ENCODE measurements around the gene NLRP5.
"Not testable (repeated sequence)": the region's sequence is repeated elsewhere in the genome, so short reads cannot be mapped to it uniquely, and the experiment has no call there.

The NLRP5 gene

DNA sequence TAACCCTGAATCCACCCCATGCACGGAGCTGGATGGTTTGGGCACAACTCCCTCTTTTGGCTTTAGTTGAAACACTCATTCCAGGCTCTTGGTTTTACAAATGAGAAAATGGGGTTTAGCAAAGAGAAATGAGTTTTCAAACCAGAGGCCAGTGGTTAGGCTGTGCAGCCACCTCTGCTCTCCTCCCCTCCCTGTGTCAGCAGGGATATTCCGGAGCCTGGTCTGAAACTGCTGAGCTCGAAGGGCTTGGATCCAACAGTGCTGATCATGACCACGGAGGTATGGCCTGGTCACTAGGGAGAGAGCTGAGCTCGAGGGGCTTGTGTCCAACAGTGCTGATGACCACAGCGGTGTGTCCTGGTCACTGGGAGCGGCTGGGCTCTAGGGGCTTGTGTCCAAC lies 93.0 kb downstream of the NLRP5 start:
- no peak for DNase-seq

DNA sequence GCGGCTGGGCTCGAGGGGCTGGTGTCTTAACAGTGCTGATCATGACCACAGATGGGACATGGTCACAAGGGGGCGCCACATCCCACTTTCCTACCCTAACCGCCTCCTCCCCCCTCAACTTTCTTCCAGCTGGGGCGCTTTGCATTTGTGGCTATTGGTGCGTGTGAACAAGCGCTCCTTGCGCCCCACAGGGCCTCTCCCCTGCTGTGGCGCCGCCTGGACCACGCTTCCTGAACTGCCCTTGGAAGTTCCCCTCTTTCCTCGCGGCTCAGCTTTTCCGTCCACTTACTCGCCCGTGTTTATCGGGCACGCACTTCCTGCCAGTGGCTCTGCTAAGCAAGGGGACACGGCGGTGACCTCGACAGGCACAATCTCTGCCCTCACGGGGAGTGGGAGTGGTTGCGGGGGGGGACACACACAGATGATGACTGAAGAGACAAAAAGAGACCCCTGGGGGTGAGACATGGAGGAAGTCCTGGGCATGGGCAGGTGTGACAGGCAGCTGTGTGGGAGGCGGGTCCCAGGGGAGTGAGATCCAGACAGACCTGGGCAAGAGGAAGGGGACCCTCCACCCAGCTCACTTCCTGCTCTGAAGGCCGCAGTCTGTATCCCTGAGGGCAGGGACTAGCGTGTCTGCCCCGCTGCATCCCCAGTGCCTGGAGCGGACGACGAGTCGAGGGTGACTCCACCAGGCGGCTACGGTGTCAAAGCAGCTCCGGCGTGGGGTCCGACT lies 94.3 kb downstream of the NLRP5 start:
- peak; percentile 71 for DNase-seq

DNA sequence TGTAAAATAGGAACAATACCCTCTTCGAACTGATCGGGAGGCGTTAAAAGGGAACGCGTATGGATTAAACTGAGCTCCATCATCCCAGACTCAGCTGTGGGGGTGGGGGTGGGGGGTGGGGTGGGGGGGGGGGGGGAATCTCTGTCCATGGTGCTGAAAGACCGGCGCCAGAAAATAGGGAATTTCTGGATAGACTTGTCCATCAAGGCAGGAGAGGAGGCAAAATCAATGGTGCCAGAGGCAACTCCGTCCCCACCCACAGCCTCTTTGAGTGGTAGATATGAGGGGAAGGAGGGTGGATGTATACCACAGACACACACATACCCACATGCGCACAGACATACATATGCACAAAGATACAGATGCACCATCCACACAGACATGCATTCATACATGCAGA lies 97.1 kb downstream of the NLRP5 start:
- DNase-seq, result no peak

DNA sequence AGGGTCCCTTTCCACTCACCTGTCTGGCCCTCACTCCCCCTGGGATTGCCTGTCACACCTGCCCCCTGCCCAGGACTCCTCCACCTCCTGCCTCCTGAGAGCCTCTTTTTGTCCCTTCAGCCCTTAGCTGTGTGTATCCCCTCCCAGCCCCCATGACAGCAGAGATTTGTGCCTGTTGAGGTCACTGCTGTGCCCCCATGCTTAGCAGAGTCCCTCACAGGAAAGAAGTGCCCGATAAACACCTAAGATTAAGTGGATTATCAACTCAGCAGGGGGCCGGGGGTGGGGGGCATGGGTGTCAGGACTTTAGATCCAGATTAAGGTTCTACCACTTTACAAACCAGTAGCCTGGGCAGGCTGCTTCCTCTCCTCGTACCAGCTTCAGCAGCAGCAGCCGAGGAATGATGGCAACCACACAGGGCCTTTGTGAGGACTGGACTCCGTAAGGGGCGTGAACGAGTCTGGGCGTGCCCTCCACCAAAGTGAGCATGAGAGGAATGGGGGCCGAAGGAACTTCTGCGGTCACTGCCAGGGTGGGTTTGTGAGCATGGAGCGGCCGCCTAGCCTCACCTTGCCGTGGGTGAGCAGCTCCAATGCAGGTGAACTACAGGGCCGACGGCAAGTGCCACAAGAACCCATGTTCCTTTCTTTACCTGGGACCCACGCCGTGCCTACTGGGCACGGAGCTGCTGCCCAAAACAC lies 98.4 kb downstream of the NLRP5 start:
- no peak for DNase-seq

DNA sequence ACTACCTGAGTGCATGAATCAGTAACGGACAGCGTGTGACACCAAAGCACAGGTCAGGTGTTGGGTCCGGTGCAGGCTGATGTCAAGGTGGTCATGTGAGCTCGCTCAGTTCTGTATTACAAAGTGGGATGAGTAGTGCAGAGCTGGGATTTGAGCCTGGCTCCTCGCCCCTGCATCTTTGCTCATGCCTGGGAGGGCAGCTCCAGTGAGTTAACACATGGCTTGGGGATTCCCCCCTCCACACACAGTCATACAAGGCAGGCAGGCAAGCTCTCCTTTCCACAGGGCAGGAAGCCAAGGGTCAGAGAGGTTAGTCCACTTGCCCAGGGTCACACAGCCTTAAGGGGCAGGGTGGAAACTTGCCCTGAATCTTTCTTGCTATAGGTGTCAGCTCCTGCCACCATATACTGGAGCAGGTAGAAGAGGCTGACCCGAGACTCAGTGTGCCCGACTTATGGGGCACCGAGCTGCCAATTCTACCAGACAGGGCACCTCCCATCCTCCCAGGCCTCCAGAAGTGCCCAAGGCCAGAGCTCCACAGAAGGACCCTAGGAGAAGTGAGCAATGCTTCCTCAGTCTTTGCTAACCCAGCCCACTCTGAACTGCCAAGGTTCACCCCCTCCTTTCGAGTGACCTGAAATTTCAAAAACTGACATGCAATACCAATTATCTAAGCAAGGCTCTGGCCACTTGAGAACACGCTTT lies 99.1 kb downstream of the NLRP5 start:
- no peak for DNase-seq

DNA sequence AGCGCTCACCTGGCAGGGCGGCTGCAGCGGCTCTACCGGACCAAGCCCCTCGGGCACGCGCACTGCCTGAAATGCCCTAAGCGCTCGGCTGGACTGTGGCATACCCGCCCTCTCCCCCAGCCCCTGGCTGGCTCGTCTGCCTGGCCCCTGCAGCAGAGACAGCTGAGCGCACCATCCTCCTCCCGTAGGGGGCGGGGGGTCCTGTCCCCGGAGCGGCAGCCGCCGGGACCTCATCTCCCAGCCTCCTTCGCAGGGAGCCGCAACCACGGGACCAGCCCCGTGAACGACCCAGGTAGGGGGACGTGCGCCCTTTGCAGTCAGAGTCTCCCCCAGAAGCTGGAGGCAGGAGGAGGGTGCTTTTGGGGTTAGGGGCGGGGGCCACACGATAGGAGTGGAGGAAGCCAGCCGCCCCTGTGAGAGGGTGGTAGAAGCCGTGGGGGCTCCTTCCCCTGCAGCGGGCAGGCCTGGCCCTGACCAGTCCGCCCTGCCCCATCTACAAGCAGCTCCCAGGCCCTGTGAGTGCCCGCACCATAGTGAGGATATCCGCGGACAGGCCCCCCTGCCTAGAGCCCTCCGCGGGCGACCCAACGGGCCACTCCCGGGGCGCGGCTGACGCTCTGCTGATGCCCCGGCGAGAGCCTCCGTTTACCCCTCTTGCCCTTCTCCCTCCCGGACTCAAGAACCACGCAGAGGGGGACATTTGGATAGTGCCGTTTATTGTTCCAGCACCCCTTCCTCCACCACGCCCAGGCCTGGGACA lies 100.3 kb downstream of the NLRP5 start:
- no peak for DNase-seq

DNA sequence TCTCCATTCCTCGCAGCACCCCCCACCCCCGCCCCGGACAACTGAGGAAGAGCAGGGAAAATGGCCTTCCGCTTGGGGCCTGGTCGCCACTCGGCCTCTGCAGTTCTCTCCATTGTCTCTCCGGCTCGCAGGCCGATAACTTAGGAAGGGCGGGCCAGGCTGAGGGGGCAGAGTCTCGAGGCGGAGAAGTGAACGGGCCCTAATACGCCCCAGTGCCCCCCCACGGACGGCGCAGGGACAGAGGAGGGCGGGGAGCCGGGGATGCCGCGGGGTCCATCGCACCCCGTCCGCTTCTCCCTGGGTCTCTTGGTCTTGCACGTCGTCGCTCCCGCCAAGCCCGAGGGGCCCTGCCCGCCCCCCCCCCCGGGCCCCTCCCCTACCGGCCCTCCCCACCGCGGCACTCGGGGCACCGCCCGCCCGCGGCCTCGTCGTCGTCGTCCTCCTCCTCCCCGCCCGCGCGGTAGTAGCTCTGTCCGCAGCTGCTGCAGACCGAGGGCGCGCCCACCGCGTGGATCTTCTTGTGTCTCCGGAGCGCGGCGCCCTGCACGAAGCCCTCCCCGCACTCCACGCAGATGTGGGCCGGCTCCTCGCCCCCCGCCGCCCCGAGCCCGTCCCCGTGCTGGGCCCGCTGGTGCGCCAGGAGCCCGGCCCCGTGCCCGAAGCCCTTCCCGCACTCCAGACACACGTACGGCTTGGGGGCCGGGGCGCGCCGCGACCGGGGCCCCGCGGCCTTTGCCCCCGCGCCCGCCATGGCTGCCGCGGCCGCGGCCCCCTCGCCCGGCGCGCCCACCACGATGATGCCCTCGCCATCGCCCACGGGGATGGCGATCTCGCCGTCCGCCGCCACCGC lies 101.3 kb downstream of the NLRP5 start:
- DNase-seq, result no peak

DNA sequence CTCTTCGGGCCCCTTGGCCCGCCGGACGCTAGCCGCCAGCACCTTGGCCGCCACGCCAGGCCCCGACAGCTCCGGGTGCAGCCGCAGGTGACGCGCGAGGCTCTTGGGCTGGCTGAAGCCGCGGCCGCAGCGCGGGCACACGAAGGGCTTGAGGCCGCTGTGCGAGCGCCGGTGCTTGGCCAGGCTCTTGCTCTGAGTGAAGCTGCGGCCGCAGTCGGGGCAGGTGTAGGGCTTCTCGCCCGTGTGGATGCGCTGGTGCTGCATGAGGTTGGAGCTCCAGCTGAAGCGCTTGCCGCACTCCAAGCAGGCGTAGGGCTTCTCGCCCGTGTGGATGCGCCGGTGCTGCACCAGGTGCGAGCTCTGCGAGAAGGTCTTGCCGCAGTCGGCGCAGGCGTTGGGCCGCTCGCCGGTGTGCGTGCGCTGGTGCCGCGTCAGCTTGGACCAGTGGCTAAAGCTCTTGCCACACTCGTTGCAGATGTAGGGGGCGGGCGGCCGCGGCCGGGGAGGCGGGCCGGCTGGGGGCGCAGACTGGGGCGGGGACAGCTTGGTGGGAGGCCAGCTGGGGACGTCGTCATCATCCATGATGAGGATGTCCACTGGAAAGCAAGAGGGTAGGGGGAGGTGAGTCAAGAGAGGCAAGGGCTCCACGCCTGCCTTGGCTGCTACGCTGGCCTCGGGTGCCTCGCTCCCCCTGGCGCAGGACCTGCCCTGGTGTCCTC lies 102.1 kb downstream of the NLRP5 start:
- no peak for DNase-seq

DNA sequence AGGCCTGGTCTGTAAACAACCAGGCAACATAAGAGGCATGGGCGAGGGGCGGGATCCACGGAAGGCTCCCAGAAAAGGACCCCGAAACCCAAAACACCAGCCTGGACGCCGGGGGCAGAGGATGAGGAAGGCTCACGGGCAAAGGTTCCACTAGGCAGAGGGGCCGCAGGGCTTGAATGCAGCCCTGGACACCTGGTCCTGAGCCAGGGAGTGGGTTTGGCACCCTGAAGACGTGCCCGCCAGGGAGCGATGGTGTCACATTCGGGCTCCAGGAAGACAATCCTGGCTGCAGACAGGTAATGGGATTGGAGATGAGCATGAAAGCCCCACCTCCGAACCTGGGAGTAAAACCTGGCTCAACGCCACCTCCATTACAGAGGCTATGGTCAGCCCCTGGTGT lies 102.8 kb downstream of the NLRP5 start:
- DNase-seq, result no peak

DNA sequence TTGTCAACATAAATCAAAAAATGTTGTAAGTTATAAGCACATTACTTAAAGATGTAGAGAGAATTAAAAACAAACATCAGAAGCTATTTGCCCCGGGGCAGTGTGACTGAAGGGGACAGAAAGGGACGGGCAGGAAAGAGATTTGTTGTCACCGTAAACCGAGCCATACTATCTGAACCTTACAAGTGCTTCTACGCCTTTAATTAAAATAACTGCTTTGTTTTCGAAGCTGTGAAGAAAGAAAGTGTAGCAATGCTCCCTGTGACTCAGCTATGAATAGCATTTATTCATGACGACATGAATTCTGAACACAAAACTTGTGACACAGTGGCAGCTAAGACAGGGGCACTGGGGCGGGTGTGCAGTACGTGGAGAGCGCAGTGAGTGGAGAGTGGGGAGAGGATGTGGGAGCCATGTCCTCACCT lies 104.5 kb downstream of the NLRP5 start:
- DNase-seq, result peak; percentile 19

DNA sequence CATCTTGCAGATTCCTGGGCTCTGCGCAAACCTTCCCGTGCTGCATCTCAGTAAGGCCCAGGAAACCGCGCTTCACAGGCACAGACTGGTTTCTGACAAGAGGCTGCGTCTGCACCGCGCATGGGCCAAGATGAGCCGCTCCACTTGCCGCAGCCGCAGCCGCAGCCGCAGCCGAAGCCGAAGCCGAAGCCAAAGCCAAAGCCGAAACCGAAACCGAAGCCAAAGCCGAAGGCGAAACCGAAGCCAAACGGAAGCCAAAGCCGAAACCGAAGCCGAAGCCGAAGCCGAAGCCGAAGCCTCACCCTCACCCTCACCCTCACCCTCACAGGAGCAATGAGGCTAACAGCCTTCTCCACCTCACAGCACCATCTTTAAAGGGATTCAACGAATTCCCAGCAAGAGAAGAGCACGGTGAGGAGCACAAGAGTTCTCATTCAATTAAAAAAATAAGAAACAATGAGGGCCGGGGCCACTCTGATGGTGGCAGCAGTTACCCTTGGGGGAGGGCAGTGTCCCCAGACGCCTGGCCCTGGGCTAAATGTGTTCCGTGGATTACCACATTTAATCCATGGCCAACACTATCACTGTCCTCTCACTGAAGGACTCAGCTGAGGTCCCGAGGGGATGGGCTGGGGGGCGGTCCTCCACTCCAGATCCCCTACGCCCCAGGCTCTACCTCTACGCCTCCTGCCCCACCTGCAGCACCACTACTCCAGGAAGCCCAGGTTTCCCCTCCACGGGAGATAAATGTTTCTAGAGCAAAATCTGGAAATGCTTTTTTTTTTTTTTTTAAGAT lies 105.4 kb downstream of the NLRP5 start:
- no peak for DNase-seq

DNA sequence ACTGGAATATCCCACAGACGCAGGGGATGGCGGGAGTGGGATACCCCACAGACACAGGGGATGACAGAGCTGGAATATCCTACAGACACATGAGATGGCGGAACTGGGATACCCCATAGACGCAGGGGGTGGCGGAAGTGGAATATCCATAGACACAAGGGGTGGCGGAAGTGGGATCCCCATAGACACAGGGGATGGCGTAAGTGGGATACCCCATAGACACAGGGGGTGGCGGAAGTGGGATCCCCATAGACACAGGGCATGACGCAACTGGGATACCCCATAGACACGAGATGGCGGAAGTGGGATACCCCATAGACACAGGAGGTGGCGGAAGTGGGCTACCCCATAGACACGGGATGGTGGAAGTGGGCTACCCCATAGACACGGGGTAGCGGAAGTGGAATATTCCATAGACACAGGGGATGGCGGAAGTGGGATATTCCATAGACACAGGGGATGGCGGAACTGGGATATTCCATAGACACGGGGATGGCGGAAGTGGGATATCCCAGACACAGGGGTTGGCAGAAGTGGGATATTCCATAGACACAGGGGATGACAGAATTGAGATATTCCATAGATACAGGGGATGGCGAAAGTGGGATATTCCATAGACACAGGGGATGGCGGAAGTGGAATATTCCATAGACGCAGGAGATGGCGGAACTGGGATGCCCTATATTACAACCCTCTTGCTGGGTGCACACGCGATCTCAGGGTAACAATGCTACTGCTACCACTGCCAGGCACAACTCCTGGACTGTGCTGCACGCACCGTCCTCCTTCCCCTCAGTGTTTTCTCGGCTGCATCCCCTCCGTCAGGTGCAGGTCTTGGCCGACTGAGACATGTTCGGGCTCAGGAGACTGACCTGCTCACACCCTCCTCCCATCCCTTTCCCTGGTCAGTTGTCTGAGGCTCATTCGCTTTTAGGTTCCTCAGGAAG lies 106.4 kb downstream of the NLRP5 start:
- DNase-seq, result no peak

DNA sequence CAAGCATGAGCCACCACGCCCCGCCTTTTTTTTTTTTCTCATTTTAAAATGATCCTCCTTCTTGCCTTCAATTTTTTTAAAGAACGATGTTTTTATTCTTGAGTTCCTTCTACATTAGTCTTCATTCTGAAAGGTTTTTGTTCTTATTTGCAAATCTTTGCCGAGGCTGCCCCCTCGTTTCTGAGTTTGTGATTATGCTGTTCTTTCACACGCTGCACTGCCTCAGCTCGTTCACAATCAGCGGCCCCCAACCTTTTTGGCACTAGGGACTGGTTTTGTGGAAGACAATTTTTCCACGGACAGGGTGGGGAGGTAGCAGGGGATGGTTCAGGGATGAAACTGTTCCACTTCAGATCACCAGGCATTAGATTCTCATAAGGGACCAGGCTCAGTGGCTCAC lies 107.9 kb downstream of the NLRP5 start:
- DNase-seq, result no peak

DNA sequence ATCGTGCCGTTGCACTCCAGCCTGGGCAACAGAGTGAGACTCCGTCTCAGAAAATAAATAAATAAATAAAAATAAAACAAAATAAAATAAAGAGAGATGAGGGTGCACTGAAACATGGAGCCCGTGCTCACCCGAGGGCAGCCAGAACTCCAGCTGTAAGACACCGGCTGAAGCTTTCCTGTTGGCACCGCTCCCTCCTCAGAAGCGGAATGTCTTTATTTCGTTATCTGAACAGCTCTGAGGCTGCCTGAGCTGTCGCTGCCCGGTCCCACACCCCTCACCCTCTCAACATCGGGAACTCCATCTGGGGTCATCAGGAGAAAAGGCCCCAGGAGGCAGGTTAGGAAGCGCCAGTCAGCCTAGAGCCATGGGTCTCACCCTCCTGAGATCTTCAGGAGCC lies 110.1 kb downstream of the NLRP5 start:
- DNase-seq, result no peak

DNA sequence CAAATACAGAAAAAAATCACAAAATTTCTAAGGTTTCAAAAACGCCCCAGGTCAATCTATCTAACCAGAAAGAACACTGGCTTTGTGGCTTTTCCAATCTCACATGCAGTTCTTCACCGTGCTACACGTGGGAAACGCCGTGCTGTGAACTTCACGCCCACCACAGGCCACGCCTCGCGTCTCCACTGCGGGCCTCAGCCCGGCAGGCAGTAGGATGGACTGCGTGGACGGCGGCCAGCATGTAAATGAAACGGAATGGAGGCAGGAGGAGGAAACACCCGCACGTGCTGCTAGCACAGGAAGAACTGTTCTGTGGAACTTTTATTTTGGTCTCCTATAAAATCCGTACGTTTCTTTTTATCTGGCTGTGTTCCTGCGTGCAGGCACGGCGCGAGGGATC lies 110.7 kb downstream of the NLRP5 start:
- no peak for DNase-seq

DNA sequence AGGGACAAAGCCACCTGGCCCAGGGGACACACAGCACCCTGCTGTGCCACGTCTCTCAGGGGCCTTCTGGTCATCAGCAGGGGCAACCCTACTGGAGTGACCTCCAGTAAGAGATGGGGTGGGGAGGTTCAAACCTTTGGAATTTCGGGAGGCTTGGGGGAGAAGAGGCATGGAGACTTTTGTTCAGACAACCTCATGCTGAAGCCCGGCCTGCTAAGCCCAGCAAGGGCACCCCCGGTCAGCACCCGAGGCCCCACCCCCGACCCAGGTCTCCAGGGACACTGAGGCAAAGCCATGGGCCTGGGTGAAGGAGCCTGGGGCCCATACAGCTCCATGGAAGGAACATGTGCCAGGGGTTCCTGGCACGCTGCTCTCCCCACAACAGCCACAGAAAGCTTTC lies 111.2 kb downstream of the NLRP5 start:
- DNase-seq, result no peak

DNA sequence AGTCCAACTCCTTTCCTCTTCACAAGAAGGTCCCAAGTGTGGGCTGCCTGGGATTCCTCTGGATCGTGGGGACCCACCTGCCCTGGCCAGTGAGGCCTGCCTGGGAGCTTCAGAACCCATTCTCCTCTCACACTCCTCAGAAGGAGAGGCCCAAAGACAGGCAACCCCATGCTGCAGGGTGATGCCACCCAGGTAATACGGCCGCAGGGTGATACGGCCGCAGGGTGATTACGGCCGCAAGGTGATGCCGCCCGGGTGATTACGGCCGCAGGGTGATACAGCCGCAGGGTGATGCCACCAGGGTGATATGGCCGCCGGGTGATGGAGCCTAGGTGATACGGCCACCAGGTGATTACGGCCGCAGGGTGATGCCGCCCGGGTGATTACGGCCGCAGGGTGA lies 111.7 kb downstream of the NLRP5 start:
- DNase-seq, result not testable (repeated sequence)

DNA sequence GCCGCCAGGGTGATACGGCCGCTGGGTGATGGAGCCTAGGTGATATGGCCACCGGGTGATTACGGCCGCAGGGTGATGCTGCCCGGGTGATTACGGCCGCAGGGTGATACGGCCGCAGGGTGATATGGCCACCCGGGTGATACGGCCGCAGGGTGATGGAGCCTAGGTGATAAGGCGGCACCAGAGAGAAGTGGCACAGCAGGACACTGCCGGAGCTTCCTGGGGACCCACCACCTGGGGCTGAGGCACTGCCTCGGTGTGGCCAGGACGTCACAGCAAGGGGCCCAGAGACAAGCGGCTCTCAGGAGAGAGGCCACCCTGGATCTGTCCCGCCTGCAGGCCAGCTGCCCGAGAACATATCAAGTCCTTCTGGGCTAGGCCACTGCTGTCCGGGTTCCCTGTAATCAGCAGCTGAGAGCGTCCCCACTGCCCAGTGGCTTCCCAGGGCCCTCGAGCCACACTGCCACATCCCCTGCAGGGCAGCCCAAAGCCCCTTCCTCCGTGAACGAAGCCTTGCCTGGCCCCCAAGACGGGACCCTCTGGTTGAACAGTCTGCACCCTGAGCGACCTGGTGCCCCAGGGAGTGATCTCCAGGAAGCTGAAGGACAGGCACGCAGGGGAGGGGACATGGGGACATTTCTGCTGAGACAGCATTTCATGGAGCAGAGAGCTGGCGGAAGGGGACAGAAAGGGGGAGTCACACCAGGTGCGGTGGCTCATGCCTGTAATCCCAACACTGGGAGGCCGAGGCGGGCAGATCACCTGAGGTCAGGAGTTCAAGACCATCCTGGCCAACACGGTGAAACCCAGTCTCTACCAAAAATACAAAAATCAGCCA lies 112.4 kb downstream of the NLRP5 start:
- DNase-seq, result no peak
